Vagina (tissue), 2 donors: ENCODE results near the gene AP1S1.

Experiments used
- CTCF ChIP-seq, 3 experiments: fragments of 450-650 bp in 2 of 3; fragments of 200-600 bp in 1 of 3; sonication (generic) in 1 of 3; IDR thresholded peaks; one replicate each; pipeline ENCODE4 v1.5.1; 2017 to 2019; ENCODE audit warnings: antibody characterized with exemption in 3 of 3, mild to moderate bottlenecking in 2 of 3, moderate library complexity in 2 of 3
- POLR2A ChIP-seq, 2 donors: fragments of 450-650 bp; IDR thresholded peaks; one replicate each; pipeline ENCODE4 v1.6.1; 2017; ENCODE audit warnings: antibody characterized with exemption in 2 of 2, mild to moderate bottlenecking in 2 of 2, moderate library complexity in 2 of 2
- POLR2AphosphoS5 ChIP-seq, 2 donors: sonication (generic); formaldehyde crosslinking; IDR thresholded peaks; one replicate each; pipeline ENCODE4 v1.9.0; 2017; ENCODE audit warnings: antibody characterized with exemption in 2 of 2, mild to moderate bottlenecking in 2 of 2, low read depth in 1 of 2; ENCODE audit not compliant: insufficient read depth in 1 of 2

GRCh38 chr7:101206665-101207042 is 52.4 kb downstream of the AP1S1 start:
- no peak for TF ChIP-seq POLR2A (IDR thresholded peaks at IDR 0.05)
- TF ChIP-seq CTCF (IDR thresholded peaks at IDR 0.05) = no peak
- no peak for TF ChIP-seq POLR2AphosphoS5 (IDR thresholded peaks at IDR 0.05; ENCODE audit: insufficient read depth in 1 of 2, low read depth in 1 of 2)
